Left hindlimb (tissue), 1 donor: Measurements from ENCODE around the gene BAIAP2.

Experiments used
- DNase-seq: peaks from one replicate; pipeline ENCODE4 v3.0.0-alpha.2; 2018

Gene BAIAP2

GRCh38 chr17:81091774-81092517 lies 57.0 kb downstream of the BAIAP2 start:
- no peak for DNase-seq

- DNase-seq: no peak
Observed at GRCh38 chr17:81092518-81093095, 57.7 kb downstream of the BAIAP2 start.

- DNase-seq: no peak
Observed at GRCh38 chr17:81093619-81094508, 58.9 kb downstream of the BAIAP2 start.

- peak; percentile 86 for DNase-seq
Observed at GRCh38 chr17:81094509-81095382, 59.8 kb downstream of the BAIAP2 start.

- no peak for DNase-seq
Observed at GRCh38 chr17:81095383-81095762, 60.4 kb downstream of the BAIAP2 start.

GRCh38 chr17:81096741-81097133 lies 61.8 kb downstream of the BAIAP2 start:
- DNase-seq: no peak

GRCh38 chr17:81097134-81097942 lies 62.4 kb downstream of the BAIAP2 start:
- DNase-seq: peak; percentile 88

GRCh38 chr17:81097943-81098308 lies 63.0 kb downstream of the BAIAP2 start:
- no peak for DNase-seq

- no peak for DNase-seq
Observed at GRCh38 chr17:81099888-81100287, 64.9 kb downstream of the BAIAP2 start.

- DNase-seq: no peak
Observed at GRCh38 chr17:81100668-81101067, 65.7 kb downstream of the BAIAP2 start.

GRCh38 chr17:81101614-81102306 lies 66.8 kb downstream of the BAIAP2 start:
- DNase-seq: peak; percentile 80

- no peak for DNase-seq
Observed at GRCh38 chr17:81102352-81102751, 67.4 kb downstream of the BAIAP2 start.

- no peak for DNase-seq
Observed at GRCh38 chr17:81102869-81103268, 67.9 kb downstream of the BAIAP2 start.

- no peak for DNase-seq
Observed at GRCh38 chr17:81103379-81103778, 68.4 kb downstream of the BAIAP2 start.

- DNase-seq: no peak
Observed at GRCh38 chr17:81106716-81107115, 71.8 kb downstream of the BAIAP2 start.

GRCh38 chr17:81108220-81108619 lies 73.3 kb downstream of the BAIAP2 start:
- no peak for DNase-seq

- DNase-seq: no peak
Observed at GRCh38 chr17:81109957-81110356, 75.0 kb downstream of the BAIAP2 start.

- DNase-seq: no peak
Observed at GRCh38 chr17:81110488-81111040, 75.6 kb downstream of the BAIAP2 start.

- DNase-seq: no peak
Observed at GRCh38 chr17:81111066-81111465, 76.1 kb downstream of the BAIAP2 start.

- DNase-seq: no peak
Observed at GRCh38 chr17:81112450-81112849, 77.5 kb downstream of the BAIAP2 start.

- no peak for DNase-seq
Observed at GRCh38 chr17:81113158-81113724, 78.3 kb downstream of the BAIAP2 start.
